Skin epidermis (tissue), 12 donors: ENCODE data around the gene ZNF710.

Experiments used
- H3K27ac ChIP-seq, 21 experiments: fragments of 200-600 bp; sonication (generic) in 11 of 21; one replicate each; pipeline ENCODE4 v1.5.0; 2020; ENCODE audit warnings: mild to moderate bottlenecking in 3 of 21, inconsistent platforms in 2 of 21, moderate library complexity in 2 of 21
- H3K4me3 ChIP-seq, 7 experiments: fragments of 200-600 bp; sonication (generic) in 2 of 7; one replicate each; pipeline ENCODE4 v1.5.0; 2020; ENCODE audit warnings: inconsistent platforms in 2 of 7, mild to moderate bottlenecking in 2 of 7, moderate library complexity in 1 of 7

The ZNF710 gene

DNA sequence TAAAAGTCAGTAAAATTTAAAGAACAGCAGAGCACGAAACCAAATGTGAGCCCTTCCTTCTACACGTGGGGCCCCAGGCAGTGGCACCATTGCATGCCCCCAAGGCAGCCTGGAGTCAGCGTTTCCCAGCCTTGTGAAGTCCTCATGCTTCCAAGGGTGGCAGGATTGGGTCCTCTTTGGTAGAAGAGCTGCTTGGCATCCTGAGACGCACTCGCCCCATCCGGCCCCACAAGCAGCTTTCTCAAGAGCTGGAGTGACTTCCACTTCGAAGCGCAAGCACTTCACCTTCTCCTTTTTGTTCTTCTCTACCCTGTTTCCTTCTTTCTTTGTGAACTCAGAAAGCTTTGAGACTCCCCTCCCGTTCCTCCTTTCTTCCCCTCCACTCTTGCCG is 34.7 kb downstream of the ZNF710 start:
- Histone ChIP-seq H3K4me3 (no peak overlapping the region), H3K27ac (peak overlapping the region in 20 of 21 experiments; percentile 28 to 92 (median 82))

GRCh38 chr15:90036343-90036742 is 35.2 kb downstream of the ZNF710 start:
- Histone ChIP-seq H3K27ac (peak overlapping the region in 18 of 21 experiments; percentile 48 to 92 (median 82)), H3K4me3 (no peak overlapping the region)

GRCh38 chr15:90036806-90037510 is 35.8 kb downstream of the ZNF710 start:
- Histone ChIP-seq H3K4me3 (no peak overlapping the region), H3K27ac (peak overlapping the region in 19 of 21 experiments; percentile 3 to 92 (median 81))

GRCh38 chr15:90037511-90037860 is 36.4 kb downstream of the ZNF710 start:
- Histone ChIP-seq H3K4me3 (no peak overlapping the region), H3K27ac (peak overlapping the region in 19 of 21 experiments; percentile 2 to 92 (median 81))

DNA sequence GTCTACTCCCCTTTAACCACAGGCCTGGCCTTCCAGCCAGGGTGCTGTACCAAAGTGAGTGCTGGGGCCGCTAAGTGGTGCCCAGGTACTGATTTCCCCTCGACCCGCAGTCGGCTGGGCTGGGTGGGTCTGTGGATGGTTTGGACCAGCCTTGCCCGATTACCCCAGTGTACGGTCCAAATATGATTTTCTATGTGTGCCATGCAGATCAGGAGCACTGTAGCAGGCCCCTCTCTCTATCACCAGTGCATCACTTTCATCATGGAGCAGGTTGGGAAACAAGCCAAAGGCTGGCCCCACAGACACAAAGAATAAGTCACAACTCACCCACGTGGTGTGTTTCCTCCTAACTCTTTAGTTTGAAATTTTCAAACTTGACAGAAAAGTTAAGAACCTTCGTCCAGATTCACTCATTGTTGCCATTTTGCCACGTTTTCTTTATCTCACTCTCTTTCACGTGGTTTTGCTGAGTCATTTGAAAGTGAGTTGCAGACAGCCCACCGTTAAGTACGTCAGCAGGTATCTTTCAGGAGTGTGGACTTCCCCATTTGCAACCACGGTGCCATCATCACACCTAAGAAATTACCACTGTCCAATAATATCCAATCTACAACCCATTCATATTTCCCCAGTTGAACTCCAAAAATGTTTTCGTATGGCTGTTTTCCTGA is 37.0 kb downstream of the ZNF710 start:
- Histone ChIP-seq H3K4me3 (no peak overlapping the region), H3K27ac (peak overlapping the region in 18 of 21 experiments; percentile 2 to 92 (median 77))

DNA sequence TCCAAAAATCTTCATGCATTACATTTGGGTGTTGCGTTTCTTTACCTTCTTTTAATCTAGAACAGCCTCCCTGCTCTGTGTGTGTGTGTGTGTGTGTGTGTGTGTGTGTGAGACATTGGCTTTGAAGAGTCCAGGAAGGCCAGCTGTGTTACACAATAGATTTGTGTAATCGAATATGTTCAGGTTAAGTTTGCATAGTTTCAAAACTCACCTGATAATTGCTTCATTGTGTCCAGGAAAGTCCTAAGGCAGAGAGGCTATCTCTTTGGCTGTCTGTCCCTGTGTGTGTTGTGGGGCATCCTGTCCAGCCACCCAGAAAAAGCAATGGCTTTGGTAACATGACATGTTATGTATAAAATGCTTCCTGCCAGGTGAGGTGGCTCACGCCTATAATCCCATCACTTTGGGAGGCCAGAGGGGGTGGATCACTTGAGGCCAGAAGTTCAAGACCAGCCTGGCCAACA is 37.5 kb downstream of the ZNF710 start:
- H3K27ac ChIP-seq = peak overlapping the region in 6 of 21 experiments; percentile 16 to 91 (median 47)

GRCh38 chr15:90039996-90040395 is 38.9 kb downstream of the ZNF710 start:
- H3K4me3 ChIP-seq = no peak overlapping the region
- peak overlapping the region in 11 of 21 experiments; percentile 4 to 53 (median 27) for H3K27ac ChIP-seq

More for the DNA sequence above, 37.5 kb downstream of the ZNF710 start:
- no peak overlapping the region for H3K4me3 ChIP-seq

GRCh38 chr15:90040618-90041017 is 39.5 kb downstream of the ZNF710 start:
- H3K4me3 ChIP-seq = no peak overlapping the region
- peak overlapping the region in 5 of 21 experiments; percentile 15 to 53 (median 43) for H3K27ac ChIP-seq

- Histone ChIP-seq H3K27ac (peak overlapping the region in 1 of 21 experiments; percentile 56), H3K4me3 (no peak overlapping the region)
These were observed 41.2 kb downstream of the ZNF710 start for GRCh38 chr15:90042356-90042755.

DNA sequence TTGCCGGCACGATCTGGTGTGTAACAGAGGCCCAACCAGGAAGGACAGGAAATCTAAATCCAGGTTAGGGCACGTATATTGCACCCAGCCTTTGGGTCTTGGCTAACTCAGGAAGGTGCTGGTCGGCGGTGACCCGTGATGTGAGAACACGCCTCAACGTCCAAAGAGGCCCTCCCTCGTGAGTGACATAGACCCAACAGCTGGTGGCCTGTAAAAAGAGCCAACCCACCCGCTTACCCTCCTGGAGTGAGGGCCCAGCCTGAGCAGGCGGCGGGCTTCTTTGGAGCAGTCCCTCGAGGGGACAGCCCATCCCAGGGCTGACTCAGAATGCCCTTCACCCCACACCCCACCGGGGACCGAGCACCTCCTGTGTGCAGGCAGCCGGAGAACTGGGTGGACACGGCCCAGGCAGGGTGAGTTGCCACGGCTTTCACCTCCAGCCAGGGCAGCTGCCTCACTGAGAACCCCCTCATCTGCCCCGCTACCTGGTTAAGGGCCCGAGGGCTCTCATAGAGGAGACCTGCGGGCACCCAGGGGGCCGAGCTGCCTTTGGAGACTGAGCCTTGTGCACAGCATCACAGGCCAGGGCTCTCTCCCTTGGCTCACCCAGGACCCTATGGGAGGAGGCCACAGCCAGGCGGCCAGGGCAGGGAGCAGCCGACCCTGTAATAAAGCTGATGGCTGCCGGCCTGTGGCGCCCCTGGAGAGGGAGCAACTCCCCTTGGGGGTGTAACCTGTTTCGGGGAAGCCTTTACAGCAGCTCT is 41.8 kb downstream of the ZNF710 start:
- peak overlapping the region in 5 of 21 experiments; percentile 3 to 56 (median 17) for H3K27ac ChIP-seq
- H3K4me3 ChIP-seq = no peak overlapping the region

DNA sequence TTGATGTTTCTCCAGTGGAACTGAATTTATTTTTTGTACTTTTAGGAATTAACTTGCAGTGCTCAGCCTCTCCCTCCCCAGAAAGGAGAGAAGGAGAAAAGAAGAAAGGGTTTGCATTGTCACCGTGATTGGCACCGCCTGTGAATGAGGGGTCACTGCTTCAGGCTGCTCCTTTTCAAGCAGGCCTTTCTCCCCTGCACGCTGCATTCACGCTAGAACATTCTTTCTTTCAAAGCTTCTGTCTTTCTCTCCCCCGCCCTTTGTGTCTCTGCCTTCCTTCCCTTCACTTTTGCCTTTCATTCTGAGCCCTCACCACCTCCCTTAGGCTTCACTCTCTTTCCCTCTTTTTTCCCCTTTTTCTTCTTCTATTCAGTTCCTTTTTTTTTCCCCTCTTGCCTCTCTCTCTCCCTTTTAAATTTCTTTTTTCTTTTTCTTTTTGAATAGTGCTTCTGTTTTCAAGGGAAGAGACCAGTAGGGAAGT is 42.4 kb downstream of the ZNF710 start:
- H3K4me3 ChIP-seq = no peak overlapping the region
- peak overlapping the region in 4 of 21 experiments; percentile 3 to 56 (median 34) for H3K27ac ChIP-seq

- Histone ChIP-seq H3K4me3 (no peak overlapping the region), H3K27ac (no peak overlapping the region)
These were observed 43.1 kb downstream of the ZNF710 start for GRCh38 chr15:90044191-90044590.

DNA sequence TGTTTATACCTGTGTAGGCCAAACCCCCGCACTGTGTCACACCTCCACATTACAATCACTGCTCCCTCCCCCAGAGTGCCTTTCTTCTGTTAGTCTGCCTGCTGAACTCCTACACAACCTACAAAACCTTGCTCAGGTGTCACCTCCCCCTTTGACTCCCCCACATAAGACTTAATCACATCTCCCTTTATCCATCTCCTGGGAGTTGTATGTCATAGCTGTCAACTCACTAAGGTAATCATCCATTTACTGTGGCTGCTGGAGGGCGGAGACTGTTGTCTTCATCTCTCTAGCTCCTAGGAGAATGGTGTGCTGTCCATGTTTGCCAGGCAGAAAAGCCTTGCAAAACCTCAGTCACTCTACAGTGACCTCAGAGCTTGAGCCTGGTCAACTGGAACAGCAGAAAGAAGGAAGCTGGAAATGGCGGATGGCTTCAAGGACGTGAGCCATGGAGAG is 43.8 kb downstream of the ZNF710 start:
- Histone ChIP-seq H3K4me3 (no peak overlapping the region), H3K27ac (peak overlapping the region in 10 of 21 experiments; percentile 53 to 86 (median 80))

DNA sequence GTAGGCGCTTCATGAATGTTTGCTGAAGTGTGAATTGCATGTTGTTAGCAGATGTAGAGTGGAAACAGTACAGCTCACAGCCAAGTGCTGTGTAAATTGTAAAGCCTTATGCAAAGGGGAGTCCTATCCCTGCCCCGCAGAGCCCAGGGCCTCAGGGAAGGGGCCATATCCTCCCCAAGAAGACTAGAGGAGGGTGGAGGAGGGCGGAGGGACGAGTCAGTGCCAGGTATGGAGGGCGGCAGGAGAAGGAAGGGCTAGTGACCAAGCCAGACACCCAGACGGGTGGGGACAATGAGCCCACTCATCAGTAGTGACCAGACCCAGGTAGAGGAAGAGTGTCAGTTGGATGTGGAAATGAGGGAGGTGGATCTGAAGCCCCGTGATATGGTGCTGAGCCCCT is 45.2 kb downstream of the ZNF710 start:
- Histone ChIP-seq H3K4me3 (no peak overlapping the region), H3K27ac (peak overlapping the region in 19 of 21 experiments; percentile 51 to 86 (median 78))

DNA sequence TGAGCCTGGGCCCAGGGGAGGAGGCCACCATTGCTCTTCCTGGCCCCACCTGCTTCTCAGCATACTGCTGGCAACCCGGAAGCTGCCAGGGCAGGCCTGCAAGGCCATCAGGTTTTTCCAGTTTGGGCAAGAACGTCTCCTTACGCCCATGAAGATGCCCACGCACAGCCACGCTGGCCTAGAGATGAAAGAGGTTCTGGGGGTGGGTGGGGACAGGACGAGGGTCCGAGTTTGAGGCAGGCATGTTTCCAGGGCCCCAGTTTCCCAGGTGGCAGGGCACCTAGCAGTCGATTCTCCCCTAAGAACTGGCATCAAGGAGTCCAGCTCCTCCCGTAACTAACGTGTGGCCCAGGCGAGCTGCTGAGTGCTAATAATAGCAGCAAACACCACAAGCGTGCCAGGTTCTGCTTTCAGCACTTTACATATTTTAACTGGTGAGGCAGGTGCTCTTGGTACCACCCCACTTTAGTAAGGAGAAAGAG is 45.8 kb downstream of the ZNF710 start:
- no peak overlapping the region for H3K4me3 ChIP-seq
- H3K27ac ChIP-seq = peak overlapping the region in 18 of 21 experiments; percentile 53 to 86 (median 78)

DNA sequence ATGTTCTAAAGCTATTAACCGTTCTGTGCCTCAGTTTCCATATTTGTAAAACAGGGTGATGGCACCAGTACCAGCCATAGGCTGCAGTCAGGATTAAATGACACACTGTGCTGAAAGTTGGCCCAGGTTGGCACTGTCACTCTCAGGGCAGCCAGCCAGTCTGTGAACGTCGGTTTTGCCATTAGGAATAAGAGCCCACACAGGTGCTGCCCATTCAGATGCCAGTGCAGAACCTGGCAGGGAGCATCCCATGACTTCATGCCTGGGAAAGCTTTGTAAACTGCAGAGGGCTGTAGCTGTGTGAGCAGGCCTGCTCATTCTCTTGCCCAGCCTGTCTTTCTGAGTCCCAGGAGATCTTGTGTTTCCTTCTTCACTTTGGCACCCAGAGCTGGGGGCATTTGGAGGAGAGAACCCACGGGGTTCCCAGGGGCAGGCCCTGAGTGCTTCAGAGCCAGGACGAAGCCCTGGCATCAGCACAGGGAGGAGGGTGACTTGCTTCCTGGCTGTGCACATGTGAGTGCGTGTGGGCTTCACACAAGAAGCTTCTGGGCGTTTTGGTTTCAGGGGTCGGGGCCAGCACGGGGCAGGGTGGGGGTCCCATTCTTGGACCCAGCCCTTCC is 46.9 kb downstream of the ZNF710 start:
- Histone ChIP-seq H3K27ac (peak overlapping the region in 18 of 21 experiments; percentile 20 to 86 (median 77)), H3K4me3 (no peak overlapping the region)

- H3K4me3 ChIP-seq = no peak overlapping the region
- peak overlapping the region in 6 of 21 experiments; percentile 25 to 86 (median 76) for H3K27ac ChIP-seq
These were observed 47.9 kb downstream of the ZNF710 start for GRCh38 chr15:90049030-90049429.

- H3K4me3 ChIP-seq = no peak overlapping the region
- H3K27ac ChIP-seq = peak overlapping the region in 5 of 21 experiments; percentile 31 to 86 (median 53)
These were observed 48.8 kb downstream of the ZNF710 start for GRCh38 chr15:90049666-90050604.
